Measurements from ENCODE around the gene FBXL19. TPM values are rescaled to one million over a fixed set of nuclear protein-coding genes. Genes with fewer than 3 reads are reported as not detected.

FBXL19 gene
- polyA plus RNA-seq, 1 donor: 16.9 TPM

GRCh38 chr16:30986129-30986991 lies 63.0 kb downstream of the FBXL19 start:
- DNase-seq: no peak

GRCh38 chr16:30987581-30988190 lies 64.3 kb downstream of the FBXL19 start:
- DNase-seq: no peak

- no peak for DNase-seq
Measured at GRCh38 chr16:30989469-30990047, 66.2 kb downstream of the FBXL19 start.

- no peak for DNase-seq
Measured at GRCh38 chr16:30990105-30990504, 66.7 kb downstream of the FBXL19 start.

- no peak for DNase-seq
Measured at GRCh38 chr16:30991052-30991451, 67.7 kb downstream of the FBXL19 start.

GRCh38 chr16:30992276-30992780 lies 69.0 kb downstream of the FBXL19 start:
- DNase-seq: no peak

GRCh38 chr16:30992931-30993816 lies 69.8 kb downstream of the FBXL19 start:
- DNase-seq: no peak

GRCh38 chr16:30995927-30996323 lies 72.6 kb downstream of the FBXL19 start:
- no peak for DNase-seq

GRCh38 chr16:30996324-30996984 lies 73.1 kb downstream of the FBXL19 start:
- no peak for DNase-seq

GRCh38 chr16:30996985-30997724 lies 73.8 kb downstream of the FBXL19 start:
- peak; percentile 30 for DNase-seq

GRCh38 chr16:30997725-30998711 lies 74.6 kb downstream of the FBXL19 start:
- no peak for DNase-seq

Other genes with a start within 250 kb of the FBXL19 start
- 37.1 TPM for gene SRCAP, start 224.4 kb upstream of the FBXL19 start, polyA plus RNA-seq (ENCODE audit: insufficient read length)
- 39.8 TPM for gene PHKG2, start 175.1 kb upstream of the FBXL19 start, polyA plus RNA-seq (ENCODE audit: insufficient read length)
- 8.8 TPM for gene CFAP119, start 161.5 kb upstream of the FBXL19 start, polyA plus RNA-seq (ENCODE audit: insufficient read length)
- gene RNF40, start 161.2 kb upstream of the FBXL19 start, polyA plus RNA-seq (ENCODE audit: insufficient read length): 121 TPM
- gene ZNF629, start 136.4 kb upstream of the FBXL19 start, polyA plus RNA-seq (ENCODE audit: insufficient read length): 27.6 TPM
- gene BCL7C, start 29.5 kb upstream of the FBXL19 start, polyA plus RNA-seq (ENCODE audit: insufficient read length): 35.0 TPM
- gene CTF1, start 27.0 kb upstream of the FBXL19 start, polyA plus RNA-seq (ENCODE audit: insufficient read length): 6.4 TPM
- gene ORAI3, start 25.5 kb downstream of the FBXL19 start, polyA plus RNA-seq (ENCODE audit: insufficient read length): 17.2 TPM
- gene SETD1A, start 34.2 kb downstream of the FBXL19 start, polyA plus RNA-seq (ENCODE audit: insufficient read length): 17.6 TPM
- 6.7 TPM for gene HSD3B7, start 61.6 kb downstream of the FBXL19 start, polyA plus RNA-seq (ENCODE audit: insufficient read length)
- gene STX1B, start 87.1 kb downstream of the FBXL19 start, polyA plus RNA-seq (ENCODE audit: insufficient read length): 2.5 TPM
- gene STX4, start 110.0 kb downstream of the FBXL19 start, polyA plus RNA-seq (ENCODE audit: insufficient read length): 38.6 TPM
- gene ZNF668, start 150.7 kb downstream of the FBXL19 start, polyA plus RNA-seq (ENCODE audit: insufficient read length): 5.1 TPM
- 10.3 TPM for gene ZNF646, start 150.8 kb downstream of the FBXL19 start, polyA plus RNA-seq (ENCODE audit: insufficient read length)
- 1.3 TPM for gene PRSS53, start 165.4 kb downstream of the FBXL19 start, polyA plus RNA-seq (ENCODE audit: insufficient read length)
- gene VKORC1, start 171.2 kb downstream of the FBXL19 start, polyA plus RNA-seq (ENCODE audit: insufficient read length): 58.1 TPM
- 33.6 TPM for gene BCKDK, start 184.8 kb downstream of the FBXL19 start, polyA plus RNA-seq (ENCODE audit: insufficient read length)
- 73.8 TPM for gene KAT8, start 194.1 kb downstream of the FBXL19 start, polyA plus RNA-seq (ENCODE audit: insufficient read length)
- 54.4 TPM for gene PRSS8, start 212.2 kb downstream of the FBXL19 start, polyA plus RNA-seq (ENCODE audit: insufficient read length)
- 0.67 TPM for gene PRSS36, start 226.5 kb downstream of the FBXL19 start, polyA plus RNA-seq (ENCODE audit: insufficient read length)

Measured in left kidney (tissue), 2 donors.